Activated T-cell treated with anti-CD3 and anti-CD28 coated beads for 48 hours (primary cell): ENCODE results near the gene PCBP3.
"Not testable (repeated sequence)": the region's sequence is repeated elsewhere in the genome, so short reads cannot be mapped to it uniquely, and the experiment has no call there.

Source experiments
- DNase-seq: peaks from one replicate; pipeline ENCODE4 v3.0.0-alpha.2; 2020; ENCODE audit warnings: low read depth

PCBP3 gene

DNA sequence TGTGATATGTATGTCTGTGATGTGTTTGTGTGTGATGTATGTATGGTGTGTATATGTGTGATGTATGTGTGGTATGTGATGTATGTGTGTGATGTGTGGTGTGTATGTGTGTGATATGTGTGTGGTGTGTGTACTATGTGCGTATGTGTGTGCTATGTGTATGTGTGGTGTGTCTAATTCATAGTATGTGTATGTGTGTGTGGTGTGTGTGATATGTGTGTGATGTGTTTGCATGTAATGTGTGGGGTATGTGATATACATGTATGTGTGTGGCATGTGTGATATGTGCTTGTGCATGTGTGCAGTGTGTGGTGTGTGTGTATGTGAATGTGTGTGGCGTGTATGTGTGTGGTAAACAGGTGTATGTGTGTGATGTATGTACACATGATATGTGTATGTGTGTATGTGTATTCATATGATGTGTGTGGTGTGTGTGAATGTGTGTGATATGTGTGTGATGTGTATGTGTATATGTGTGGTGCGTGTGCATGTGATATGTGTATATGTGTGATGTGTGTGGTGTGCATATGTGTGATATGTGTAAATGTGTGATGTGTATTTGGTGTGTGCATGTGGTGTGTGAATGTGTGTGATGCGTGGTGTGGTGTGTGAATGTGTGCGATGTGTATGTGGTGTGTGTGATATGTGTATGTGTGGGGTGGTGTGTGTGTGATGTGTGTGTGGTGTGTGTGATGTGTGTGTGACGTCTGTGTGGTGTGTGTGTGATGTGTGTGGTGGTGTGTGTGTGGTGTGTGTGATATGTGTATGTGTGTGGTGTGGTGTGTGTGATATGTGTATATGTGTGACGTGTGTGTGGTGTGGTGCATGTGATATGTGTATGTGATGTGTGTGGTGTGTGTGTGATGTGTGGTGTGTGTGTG lies 8.0 kb upstream of the PCBP3 start:
- DNase-seq = no peak

DNA sequence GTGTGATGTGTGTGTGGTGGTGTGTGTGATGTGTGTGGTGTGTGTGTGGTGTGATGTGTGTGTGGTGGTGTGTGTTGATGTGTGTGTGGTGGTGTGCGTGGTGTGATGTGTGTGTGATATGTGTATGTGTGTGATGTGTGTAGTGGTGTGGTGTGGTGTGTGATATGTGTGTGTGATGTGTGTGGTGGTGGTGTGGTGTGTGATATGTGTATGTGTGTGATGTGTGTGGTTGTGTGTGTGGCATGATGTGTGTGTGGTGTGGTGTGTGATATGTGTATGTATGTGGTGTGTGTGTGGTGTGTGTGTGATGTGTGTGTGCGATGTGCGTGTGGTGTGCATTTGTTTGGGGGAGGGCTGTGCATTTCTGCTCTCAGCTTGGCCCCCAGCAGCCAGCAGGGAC lies 7.1 kb upstream of the PCBP3 start:
- no peak for DNase-seq

DNA sequence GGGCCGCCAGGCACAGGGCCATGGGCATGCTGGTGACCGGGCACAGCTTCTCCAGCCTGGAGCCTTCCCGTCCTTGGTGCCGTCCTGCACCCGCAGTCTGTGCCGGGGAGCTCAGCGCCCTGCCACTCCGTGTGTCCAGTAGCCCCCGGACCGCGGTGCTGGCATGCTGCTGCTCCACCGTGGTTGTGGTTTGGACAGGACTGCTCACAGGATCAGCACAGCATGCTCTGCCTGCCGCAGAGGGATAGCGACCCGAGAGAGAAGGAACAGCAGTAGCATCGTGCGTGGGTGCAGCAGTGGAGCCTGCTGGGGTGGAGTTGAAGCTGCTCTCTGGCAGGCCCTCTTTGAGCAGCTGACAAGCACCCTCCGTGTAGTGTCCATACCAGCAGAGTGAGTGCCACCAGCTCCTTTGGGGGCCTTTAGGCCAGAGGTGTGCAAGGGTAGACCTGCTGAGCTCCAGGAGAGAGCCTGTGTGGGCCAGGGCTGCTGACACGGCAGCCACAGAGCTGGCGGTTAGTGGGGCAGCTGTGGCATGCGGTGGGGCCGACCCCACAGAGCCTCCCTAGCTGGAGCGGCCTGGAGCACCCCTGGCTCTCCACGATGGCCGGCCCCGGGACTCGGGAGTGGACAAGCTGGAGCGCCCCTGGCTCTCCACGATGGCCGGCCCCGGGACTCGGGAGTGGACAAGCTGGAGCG lies 6.4 kb upstream of the PCBP3 start:
- no peak for DNase-seq

DNA sequence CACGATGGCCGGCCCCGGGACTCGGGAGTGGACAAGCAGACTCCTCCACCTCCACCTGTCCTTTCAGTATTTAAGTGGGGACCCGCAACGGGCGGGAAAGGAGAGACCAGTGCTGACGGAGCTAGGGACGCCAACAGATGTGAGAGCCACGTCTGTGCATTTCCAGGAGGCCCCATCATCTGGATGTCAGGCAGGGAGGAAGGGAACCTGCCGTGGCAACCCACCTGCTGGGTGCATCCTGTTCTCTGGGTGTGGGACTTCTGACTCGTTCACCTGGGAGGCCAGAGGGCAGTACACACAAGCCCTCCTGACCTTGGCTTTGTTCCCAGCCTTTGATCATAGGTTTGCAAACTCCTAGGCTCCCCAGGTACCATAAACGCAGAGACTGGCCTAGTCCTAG lies 5.6 kb upstream of the PCBP3 start:
- DNase-seq = no peak

DNA sequence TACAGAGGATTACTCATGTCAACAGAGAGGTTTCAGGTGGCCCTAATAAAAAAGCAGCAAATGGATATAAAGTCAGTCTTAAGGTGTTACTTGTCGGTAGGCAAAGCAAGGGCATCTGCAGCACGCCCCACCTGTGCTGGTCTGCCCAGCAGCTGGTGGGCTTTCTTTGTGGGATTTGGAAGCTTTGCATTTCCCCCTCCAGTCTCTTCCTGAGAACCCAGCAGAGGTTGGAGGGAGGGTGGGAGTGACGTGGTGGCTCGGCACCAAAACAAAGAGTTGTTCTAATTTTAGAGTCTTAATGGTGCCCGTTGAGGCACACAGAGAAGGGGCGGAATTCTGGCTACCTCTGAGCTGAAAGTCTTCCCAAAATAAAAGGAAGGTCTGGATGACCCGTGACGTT lies 4.8 kb upstream of the PCBP3 start:
- no peak for DNase-seq

DNA sequence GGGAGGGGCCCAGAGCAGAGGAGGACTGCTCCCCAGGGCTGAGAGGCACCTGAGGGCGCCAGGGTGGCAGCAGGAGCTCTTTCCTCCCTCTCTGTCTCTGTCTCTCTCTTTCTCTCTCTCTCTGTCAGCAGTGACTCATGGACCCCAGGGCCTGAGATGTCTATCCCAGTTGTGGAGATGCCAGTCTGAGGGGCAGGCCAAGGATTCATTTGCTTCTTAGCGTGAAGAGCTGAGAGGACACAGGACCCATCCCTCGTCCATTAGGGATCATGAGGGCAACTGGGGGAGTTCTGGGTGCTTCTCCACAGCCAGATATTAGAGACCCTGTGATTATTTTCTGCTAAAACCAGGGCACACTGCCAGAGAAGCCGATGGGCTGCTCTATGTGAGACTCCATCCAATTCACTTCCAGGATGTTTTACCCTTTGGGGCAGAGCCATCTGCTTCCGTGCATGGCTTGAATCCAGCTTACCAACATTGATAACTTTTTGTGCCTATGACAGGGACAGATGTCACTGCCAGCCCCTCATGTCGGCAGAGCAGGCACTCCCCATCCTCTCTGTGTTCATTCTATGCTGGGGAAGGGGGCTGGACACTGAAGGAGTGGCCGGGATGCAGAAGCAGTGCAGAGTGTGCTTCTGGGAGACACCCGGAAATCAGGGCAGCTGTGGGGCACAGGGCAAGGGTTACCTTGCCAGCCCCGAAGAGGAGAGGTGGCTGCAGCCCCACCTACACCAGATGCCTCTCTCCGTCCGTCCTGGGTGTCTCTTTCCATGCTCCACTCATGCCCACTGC lies 4.1 kb upstream of the PCBP3 start:
- DNase-seq = no peak

DNA sequence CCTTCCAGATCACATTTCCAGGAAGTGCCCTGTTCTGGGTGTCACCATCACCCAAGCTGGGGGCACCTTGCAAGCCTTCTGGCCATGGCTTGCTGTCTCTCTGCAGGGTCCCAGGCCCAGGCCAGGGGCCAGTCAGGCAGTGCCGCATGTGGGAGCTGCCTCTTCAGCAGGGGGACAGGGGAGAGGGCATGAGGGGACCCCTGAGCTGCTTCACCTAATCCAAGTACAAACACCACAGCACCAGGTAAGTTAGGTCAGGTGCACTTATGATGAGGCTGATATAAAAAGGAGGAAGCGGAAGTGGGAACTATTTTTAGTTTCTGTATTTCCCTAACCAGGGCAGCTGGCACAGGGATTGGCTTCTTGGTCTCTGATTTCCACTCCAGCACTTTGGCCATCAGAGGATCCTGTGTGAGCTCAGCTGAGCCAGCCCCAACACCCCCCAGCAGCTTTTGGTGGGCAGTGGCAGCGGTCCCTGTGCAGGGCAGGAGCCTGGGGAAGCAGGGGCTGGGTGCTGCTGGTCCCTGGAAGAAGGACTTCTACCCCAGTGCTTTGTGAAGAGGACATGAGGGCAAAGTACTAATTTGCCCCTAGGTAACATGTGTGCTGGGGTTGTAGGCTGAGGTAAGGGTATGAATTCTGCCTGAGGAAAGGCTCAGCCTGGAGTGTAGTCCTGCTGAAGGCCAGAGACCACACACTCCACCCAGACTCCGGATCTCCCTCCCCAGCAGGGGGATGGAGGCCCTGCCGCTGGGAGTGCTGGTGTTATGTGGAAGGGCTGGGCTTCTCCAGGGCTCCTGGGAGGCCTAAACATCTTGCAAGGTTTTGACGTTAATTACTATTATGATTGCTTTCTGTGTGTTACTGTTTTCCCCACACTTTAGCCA lies 3.3 kb upstream of the PCBP3 start:
- DNase-seq = no peak

DNA sequence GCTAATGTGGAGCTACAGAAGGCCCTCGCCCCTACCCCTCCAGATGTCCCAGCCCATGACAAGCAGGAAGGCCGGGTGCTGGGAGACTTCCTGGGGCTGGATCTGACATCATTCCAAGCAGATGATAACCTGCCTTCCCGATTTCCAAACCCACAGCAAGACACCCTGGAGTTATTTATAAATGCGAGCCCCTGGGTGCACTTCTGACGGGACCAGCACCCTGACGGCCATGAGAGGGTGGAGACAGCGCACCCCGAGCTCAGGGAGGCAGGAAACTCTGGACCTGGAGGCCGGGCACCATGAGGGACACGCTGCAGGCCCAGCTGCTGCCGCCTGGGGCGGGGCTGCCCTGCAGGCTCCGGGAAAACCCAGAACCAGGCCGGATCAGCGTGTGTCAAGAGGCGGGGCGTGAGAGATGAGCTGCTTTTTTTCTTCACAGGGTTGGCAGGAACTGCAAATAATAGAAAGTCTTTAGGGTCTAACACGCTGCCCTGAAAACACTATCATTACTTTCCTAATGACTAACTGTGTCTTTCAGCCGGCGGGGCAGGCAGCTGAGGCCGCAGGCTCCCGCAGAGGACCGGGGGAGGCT lies 2.5 kb upstream of the PCBP3 start:
- no peak for DNase-seq

DNA sequence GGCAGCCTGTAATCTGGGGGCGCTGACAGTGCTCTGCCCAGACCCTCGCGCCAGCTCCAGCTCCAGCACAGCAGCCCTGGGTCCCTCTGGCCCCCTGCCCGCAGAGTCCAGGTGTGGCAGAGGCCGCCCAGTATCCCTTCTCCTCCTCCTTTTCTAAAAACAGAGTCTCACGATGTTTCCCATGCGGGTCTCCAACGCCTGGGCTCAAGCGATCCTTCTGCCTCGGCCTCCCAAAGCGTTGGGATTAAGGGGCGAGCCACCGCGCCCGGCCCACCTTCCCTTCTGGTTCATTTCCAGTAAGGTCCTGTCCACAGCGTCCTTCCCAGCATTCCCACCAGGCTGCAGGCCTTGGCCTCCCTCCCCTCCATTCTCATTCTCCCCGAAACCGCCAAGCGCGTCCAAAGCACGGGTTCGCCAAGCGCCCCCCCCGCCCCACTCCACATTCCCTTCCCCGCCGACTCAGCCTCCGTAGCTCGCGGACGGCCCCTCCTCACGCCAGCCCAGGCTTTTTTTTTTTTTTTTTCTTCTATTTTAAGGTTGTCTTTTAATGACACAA lies 2.0 kb upstream of the PCBP3 start:
- DNase-seq = no peak

DNA sequence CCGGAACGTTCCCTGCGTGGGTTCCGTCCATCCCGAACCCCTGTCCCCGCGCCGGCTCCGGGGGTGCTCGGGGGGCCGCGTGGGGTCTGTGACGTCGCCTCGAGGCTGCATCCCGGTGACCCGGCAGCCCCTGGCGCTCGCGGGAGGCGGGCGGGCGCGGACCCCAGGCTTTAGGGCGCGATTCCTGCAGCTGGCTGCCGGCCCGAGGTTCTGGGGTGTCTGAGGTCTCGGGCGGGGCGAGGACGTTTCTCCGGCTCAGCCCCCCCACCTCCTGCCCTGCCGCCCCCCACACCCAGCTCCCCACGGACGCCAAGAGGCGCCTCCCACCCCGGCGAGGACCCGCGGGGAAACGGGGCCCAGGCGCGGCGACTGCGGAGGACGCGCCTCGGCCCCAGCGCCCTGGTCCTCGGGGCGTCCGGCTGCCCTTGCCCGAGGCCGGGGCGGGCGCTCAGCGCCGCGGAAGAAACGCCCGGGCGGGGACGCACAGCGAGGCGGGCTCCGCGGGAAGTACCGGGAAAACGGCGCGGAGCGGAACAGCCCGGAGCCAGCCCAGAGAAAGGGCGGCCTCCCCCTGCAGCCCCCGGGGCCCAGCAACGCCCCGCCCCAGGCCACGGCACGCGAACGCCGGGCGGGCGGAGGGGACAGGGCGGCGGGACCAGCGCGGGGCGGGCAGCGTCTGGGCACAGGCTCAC lies 1.3 kb upstream of the PCBP3 start:
- no peak for DNase-seq

DNA sequence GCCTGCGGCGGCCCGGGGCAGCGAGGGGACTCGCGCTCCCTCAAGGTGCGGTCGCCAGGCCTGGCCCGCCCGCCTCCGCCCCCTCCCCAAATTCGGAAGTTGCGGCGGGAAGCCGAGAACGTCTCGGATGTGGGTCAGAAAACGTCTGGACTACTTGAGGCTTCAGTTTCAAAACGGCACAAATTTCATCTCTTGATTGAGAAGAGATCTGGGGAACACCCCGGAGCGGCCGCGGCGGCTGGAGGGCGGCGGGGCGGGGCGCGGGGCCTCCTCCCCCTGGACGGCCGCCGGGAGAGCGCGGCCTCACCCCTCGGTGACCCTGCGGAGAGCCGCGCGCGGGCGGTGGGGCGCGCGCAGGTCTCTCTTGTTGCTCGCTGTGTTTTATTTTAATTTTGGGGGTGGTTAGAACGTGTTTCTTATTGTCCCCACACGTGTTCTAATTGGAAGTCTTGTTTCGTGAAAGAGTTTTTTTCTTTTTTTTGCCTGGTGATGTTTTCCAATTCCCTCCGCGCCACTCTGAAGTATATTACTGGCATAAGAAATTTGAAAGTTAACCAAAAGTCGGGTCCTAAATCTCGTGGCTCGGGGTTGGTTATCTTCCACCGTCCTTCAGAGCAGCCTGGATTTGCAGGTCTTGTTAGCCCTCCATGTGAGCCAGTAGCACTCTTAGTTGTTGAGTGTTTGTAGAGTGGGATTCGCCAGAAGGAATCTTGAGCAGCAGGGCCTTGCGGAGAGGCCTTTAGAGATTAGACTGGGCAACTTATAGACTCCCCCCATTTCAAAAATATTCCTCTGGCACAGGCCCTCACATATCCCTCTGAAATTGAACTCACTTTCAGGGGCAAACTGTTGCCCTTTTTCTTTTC lies 749 bp downstream of the PCBP3 start:
- peak; percentile 30 for DNase-seq

DNA sequence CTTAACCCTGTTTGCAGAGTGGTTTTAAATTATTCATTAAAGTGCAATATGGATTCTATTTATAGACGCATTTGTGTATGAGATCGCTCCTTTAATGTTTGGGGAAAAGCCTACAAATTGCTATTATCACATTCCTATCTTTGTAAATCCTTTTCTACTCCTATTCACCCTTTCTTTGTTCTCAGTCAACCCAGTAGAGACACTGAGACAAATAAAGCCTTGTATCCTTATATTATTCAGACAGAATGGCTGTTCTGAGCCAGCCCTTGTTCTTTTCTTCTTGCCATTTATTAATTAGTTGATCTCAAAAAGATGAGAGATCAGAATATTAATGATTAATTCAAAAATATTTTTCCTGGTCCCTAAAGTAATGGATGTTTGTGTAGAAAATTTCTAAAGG lies 8.4 kb downstream of the PCBP3 start:
- no peak for DNase-seq

DNA sequence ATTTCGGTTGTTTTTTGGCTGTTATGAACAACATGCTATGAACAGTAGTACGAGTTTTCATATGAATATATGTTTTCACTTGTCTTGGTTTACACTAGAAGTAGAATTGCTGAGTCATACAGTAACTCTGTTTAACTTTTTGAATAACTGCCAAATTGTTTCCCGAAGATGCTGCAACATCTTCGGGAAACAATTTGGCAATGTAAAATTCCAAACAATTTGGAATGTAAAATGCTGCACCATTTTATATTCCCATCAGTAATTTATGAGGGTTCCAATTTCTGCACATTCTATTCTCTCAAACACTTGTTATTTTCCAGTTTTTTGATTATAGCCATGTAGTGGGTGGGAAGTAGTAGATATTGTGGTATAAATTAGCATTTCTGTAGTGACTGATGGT lies 11.6 kb downstream of the PCBP3 start:
- DNase-seq = no peak

DNA sequence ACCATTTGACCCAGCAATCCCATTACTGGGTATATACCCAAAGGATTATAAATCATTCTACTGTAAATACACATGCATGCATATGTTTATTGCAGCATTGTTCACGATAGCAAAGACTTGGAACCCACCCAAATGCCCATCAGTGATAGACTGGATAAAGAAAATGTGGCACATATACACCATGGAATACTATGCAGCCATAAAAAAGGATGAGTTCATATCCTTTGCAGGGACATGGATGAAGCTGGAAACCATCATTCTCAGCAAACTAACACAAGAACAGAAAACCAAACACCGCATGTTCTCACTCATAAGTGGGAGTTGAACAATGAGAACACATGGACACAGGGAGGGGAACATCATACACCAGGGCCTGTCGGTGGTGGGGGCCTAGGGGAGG lies 12.6 kb downstream of the PCBP3 start:
- not testable (repeated sequence) for DNase-seq

DNA sequence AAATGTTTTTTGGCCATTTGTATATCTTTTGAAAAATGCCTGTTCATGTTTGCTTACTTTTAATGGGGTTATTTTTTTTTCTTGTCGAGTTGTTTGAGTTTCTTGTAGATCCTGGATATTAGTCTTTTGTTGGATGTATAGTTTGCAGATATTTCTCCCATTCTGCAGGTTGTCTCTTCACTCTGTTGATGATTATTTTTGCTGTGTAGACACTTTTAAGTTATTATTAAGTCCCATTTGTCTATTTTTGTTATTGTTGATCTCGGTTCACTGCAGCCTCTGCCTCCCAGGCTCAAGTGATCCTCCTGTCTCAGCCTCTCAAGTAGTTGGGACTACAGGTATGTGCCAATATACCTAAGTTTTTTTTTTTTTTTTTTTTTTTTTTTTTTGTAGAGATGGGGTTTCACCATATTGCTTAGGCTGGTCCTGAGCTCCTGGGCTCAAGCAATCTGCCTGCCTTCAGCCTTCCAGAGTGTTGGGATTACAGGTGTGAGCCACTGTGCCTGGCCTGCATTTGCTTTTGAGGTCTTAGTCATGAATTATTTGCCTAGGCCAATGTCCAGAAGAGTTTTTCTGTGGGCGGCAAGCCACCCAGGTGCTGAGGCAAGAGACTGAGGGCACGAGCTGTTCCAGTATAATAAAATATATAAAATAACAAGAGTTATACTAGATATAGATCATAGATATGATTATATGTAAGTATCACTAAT lies 18.5 kb downstream of the PCBP3 start:
- not testable (repeated sequence) for DNase-seq

DNA sequence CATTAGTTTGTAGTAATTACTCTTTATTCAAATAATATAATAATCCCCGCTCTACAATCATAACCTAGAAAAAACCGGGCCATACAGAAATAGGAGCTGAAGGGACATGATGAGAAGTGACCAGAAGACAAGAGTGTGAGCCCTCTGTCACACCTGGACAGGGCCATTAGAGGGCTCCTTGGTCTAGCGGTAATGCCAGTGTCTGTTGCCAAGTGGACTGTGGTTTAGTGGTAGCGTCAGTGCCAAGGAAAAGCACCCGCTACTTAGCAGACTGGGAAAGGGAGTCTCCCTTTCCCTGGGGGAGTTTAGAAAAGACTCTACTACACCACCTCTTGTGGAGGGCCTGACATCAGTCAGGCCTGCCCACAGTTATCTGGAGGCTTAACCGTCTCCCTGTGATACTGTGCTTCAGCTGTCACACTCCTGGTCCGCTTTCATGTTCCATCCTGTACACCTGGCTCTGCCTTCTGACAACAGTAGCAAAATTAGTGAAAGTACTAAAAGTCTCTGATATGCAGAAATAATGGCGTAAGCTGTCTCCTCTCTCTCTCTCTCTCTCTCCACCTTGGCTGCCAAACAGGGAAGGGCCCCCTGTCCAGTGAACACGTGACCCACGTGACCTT lies 19.2 kb downstream of the PCBP3 start:
- DNase-seq = not testable (repeated sequence)

DNA sequence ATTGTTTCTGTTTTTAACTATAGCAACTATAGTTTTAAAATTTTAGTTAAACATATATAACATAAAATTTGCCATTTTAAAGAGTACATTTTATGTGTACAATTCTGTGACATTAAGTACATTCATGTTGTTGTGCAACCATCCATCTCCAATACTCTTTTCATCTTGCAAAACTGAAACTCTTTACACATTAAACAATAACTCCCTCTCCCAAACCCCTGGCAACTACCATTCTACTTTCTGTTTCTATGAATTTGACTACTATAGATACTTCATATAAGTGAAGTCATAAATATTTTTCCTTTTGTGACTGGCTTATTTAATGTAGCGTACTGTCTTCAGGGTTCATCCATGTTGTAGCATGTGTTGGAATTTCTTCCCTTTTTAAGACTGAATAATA lies 25.9 kb downstream of the PCBP3 start:
- DNase-seq = no peak

DNA sequence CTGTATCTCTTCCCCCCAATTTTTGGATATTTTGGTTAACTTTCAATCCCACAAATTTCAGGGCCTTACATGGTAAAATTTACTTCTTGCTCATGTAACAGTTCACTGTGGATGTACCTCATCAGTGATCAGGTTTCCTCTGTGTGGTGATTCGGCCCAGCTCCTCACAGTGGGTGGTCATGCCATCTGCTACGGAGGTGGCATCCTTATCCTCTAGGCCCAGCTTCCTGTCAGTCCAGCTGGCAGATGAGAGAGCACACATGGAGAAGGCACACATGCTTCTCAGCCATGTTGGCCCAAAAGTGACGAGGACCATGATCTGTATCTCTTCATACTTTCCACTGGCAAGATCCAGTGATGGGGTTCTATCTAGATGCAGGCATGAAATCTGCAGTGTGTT lies 27.2 kb downstream of the PCBP3 start:
- DNase-seq = no peak
